K562 (cell line): Measurements from ENCODE around the gene CMBL. TPM values are rescaled to one million over a fixed set of nuclear protein-coding genes. Genes with fewer than 3 reads are reported as not detected.

Experiments
- ATAC-seq: fragments of 200-7000 bp; cut with Tn5 transposase; 3 replicates; pipeline ENCODE4 v1.9.1; 2020; ENCODE audit warnings: moderate library complexity
- BruUV-seq: library from RNA; stranded (reverse); fragments of 400-500 nt; replicated peaks from 2 replicates; lab custom pipeline; 2021; lab: Mats Ljungman, UMichigan
- CTCF ChIA-PET: fragments of 300-600 bp; formaldehyde crosslinking; extraction: SDS; loops from one replicate; lab custom pipeline; 2021; ENCODE audit warnings: low intra/inter-chr PET ratio; lab: Yijun Ruan, JAX
- POLR2A ChIA-PET: fragments of 300-600, 350-650 bp; sonication (Branson Sonifier 250); formaldehyde crosslinking; extraction: SDS; loops from one replicate; lab custom pipeline; 2021; ENCODE audit warnings: antibody characterized with exemption, inconsistent platforms; lab: Yijun Ruan, JAX
- DNase-seq, 4 experiments: peaks; one replicate each; pipeline versions ENCODE4 v3.0.0 to v3.0.0-alpha.2; 2011 to 2018; ENCODE audit warnings: low spot score in 3 of 4, mixed read lengths in 3 of 4; ENCODE audit errors: extremely low read depth in 1 of 4
- FAIRE-seq: peaks from 2 replicates; lab custom pipeline; 2011; peaks lifted over from hg19 to GRCh38; lab: Jason Lieb, UNC
- H2AFZ ChIP-seq: 2 replicates; pipeline ENCODE4 v1.6.0; 2011; ENCODE audit warnings: low read depth, low read length, control low read depth, inconsistent platforms
- H3K27ac ChIP-seq: fragments of 200-600 bp; 3 replicates; pipeline ENCODE4 v1.8.0; 2011; ENCODE audit warnings: low read depth, mild to moderate bottlenecking, control low read depth, inconsistent platforms, low read length, moderate library complexity, mixed read lengths; ENCODE audit errors: extremely low read depth
- H3K27me3 ChIP-seq, 2 experiments: fragments of 300-600 bp in 1 of 2; 2 replicates in 1 of 2; 3 replicates in 1 of 2; pipeline versions ENCODE4 v1.6.0 to v1.8.0; 2011; ENCODE audit warnings: inconsistent platforms in 2 of 2, low read length in 2 of 2, mild to moderate bottlenecking in 1 of 2, mixed read lengths in 1 of 2, moderate library complexity in 1 of 2; ENCODE audit not compliant: control insufficient read depth in 2 of 2, insufficient read depth in 2 of 2
- H3K36me3 ChIP-seq: fragments of 300-600 bp; 3 replicates; pipeline ENCODE4 v1.8.0; 2011; ENCODE audit warnings: mild to moderate bottlenecking, low read length, inconsistent platforms; ENCODE audit not compliant: control insufficient read depth, insufficient read depth
- H3K4me1 ChIP-seq, 2 experiments: fragments of 200-600 bp in 1 of 2; replicated peaks in 1 of 2; 2 replicates in 1 of 2; 3 replicates in 1 of 2; pipeline versions ENCODE4 v1.5.1 to v1.8.0; 2011; ENCODE audit warnings: inconsistent platforms in 2 of 2, low read length in 2 of 2, mild to moderate bottlenecking in 1 of 2, mixed read lengths in 1 of 2, moderate library complexity in 1 of 2; ENCODE audit not compliant: control insufficient read depth in 2 of 2, insufficient read depth in 2 of 2
- H3K4me2 ChIP-seq: 2 replicates; pipeline ENCODE4 v1.6.1; 2011; ENCODE audit warnings: low read length, control low read depth, inconsistent platforms, mixed read lengths; ENCODE audit not compliant: insufficient read depth
- H3K4me3 ChIP-seq: fragments of 200-600 bp; sonication (generic), shearing (Covaris generic); 2 replicates; pipeline ENCODE4 v1.5.1; 2016; ENCODE audit warnings: control low read depth, inconsistent platforms
- H3K79me2 ChIP-seq: fragments of 200-600 bp; 3 replicates; pipeline ENCODE4 v1.8.0; 2011; ENCODE audit warnings: low read length, inconsistent platforms; ENCODE audit not compliant: control insufficient read depth, insufficient read depth
- H3K9ac ChIP-seq, 2 experiments: 2 replicates each; pipeline versions ENCODE4 v1.6.0 to v1.6.1; 2011; ENCODE audit warnings: low read depth in 2 of 2, low read length in 2 of 2, control low read depth in 1 of 2, inconsistent platforms in 1 of 2, mild to moderate bottlenecking in 1 of 2, mixed read lengths in 1 of 2; ENCODE audit not compliant: insufficient read depth in 1 of 2
- H3K9me1 ChIP-seq: one replicate; pipeline ENCODE4 v1.6.0; 2011; ENCODE audit warnings: inconsistent platforms, mild to moderate bottlenecking, low read length, moderate library complexity; ENCODE audit not compliant: control insufficient read depth, insufficient read depth
- H3K9me3 ChIP-seq: replicated peaks from 2 replicates; pipeline ENCODE4 v1.5.1; 2011; ENCODE audit warnings: low read depth, low read length, inconsistent platforms; ENCODE audit not compliant: control insufficient read depth, insufficient read depth
- H4K20me1 ChIP-seq: replicated peaks from 2 replicates; pipeline ENCODE4 v1.6.1; 2011; ENCODE audit warnings: low read length, inconsistent platforms, mixed read lengths; ENCODE audit not compliant: control insufficient read depth, insufficient read depth
- NFRKB ChIP-seq: fragments of 450-650 bp; IDR thresholded peaks from 2 replicates; pipeline ENCODE4 v1.6.1; 2016; ENCODE audit warnings: low read depth
- RFX1 ChIP-seq: fragments of 450-650 bp; IDR thresholded peaks from 2 replicates; pipeline ENCODE4 v1.6.1; 2016; ENCODE audit warnings: mild to moderate bottlenecking, moderate library complexity
- SMARCC2 ChIP-seq: fragments of 450-650 bp; IDR thresholded peaks from 2 replicates; pipeline ENCODE4 v1.6.1; 2017; ENCODE audit warnings: antibody characterized with exemption, moderate library complexity, mild to moderate bottlenecking, low read depth
- ZNF253 ChIP-seq: fragments of 250-450 bp; sonication (Bioruptor Pico); conservative IDR thresholded peaks from 2 replicates; pipeline ENCODE4 v1.6.1; 2021; ENCODE audit warnings: mild to moderate bottlenecking
- WGBS: fragments of 100-300 bp; shearing (Covaris generic); methylation state at CpG from one replicate; pipeline ENCODE4 v1.1.6; 2016; ENCODE audit warnings: low coverage, mixed read lengths; ENCODE audit not compliant: insufficient coverage; ENCODE audit errors: missing lambda C conversion rate; 5-methylcytosine and 5-hydroxymethylcytosine counted together
- in situ Hi-C: fragments of 300-500 bp; cut with MboI; formaldehyde crosslinking; loops from 4 replicates; pipeline ENCODE4 v1.15.0; 2018; ENCODE audit warnings: inconsistent platforms, mixed read lengths
- intact Hi-C: fragments of 100-400 bp; cut with micrococcal nuclease; formaldehyde crosslinking; loops from 2 replicates; pipeline ENCODE4 v1.14.2; 2022
- polyA plus RNA-seq, 8 experiments: library from polyadenylated mRNA; depleted of rRNA in 4 of 8; stranded (reverse) in 5 of 8; unstranded in 3 of 8; fragments of >200 nt; fragmentation: Nextera tagmentation in 2 of 8; fragmentation: Illumina TruSeq in 1 of 8; extraction: Ambion mirVana in 2 of 8; extraction: Trizol in 1 of 8; gene quantifications; 2 replicates each; pipeline versions ENCODE4 v1.2.1 to v1.2.3, GENCODE V29; 2011 to 2014; ENCODE audit warnings: inconsistent platforms in 1 of 8, missing spikeins in 1 of 8
- total RNA-seq, 7 experiments: library from RNA; depleted of rRNA in 6 of 7; stranded (reverse); fragments of >200 nt in 6 of 7; fragmentation: Illumina TruSeq in 2 of 7; extraction: Trizol in 2 of 7; gene quantifications; 2 replicates each; pipeline versions ENCODE4 v1.2.1 to v1.2.3, GENCODE V29; 2011 to 2021; ENCODE audit warnings: low replicate concordance in 1 of 7
- TF ChIP-seq, protein P1 (sequence below): fragments of 250-450 bp; sonication (Bioruptor Pico); IDR thresholded peaks from 2 replicates; pipeline ENCODE4 v1.8.0; 2022; ENCODE audit warnings: moderate library complexity, mild to moderate bottlenecking, inconsistent platforms

CMBL gene
- total and polyA plus RNA-seq, 9 of the 15 experiments (the other 6 are each of a cell fraction or from before 2014, with no cell fraction given) = 22.6 to 192 (median 71.1) TPM

DNA sequence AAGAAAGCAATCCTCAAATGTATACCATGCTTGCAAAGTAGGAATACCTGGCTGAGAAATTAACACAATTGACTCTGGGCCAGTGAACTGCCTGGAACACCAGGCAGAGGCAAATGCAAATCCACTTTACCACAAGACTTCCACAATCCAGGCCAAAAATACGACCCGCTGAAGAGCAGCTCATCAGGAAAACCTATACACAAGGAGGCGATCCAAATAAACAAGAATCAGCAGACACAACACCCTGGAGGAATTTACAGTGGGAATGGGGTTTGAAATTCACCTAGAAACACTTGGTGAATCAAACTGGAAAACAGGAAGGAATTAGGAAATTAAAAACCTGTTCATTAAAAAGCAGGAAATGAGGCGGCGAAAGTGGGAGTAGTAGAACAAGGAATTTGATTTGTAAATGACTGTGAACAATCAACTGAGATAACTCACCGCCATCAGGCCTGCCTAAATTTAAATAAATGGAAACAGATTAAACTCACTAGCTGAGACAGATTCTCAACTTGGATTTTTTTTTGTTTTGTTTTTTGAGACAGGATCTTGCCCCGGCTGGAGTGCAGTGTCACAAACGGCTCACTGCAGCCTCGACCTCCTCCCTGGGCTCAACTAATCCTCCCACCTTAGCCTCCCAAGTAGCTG lies 15.9 kb downstream of the CMBL start:
- ChIA-PET CTCF (no interaction called here), POLR2A (interaction anchor here (1.4 to 1.6 kb wide), 2 partner anchors 15 to 67 kb away, joined by 3 to 4 read pairs; no protein-coding TSS in a partner anchor)
- in situ Hi-C loops = no loop called here
- DNase-seq (no peak), ATAC-seq (no peak), FAIRE-seq (no peak)
- H3K36me3 ChIP-seq = peaks cover 78% of the 10 kb centered on the region
- intact Hi-C loops = loop anchor here (5.0 kb wide), 1 partner anchor 60 kb away; the partner anchor contains the start of gene MARCHF6
- H3K27me3 ChIP-seq = no peaks in the 10 kb centered on the region
- H3K4me3 ChIP-seq = no peak overlapping the region
- H3K9me3 ChIP-seq = peaks cover 4% of the 10 kb centered on the region; the same call in 1 of the 2 replicates
- TF ChIP-seq, protein P1, sequence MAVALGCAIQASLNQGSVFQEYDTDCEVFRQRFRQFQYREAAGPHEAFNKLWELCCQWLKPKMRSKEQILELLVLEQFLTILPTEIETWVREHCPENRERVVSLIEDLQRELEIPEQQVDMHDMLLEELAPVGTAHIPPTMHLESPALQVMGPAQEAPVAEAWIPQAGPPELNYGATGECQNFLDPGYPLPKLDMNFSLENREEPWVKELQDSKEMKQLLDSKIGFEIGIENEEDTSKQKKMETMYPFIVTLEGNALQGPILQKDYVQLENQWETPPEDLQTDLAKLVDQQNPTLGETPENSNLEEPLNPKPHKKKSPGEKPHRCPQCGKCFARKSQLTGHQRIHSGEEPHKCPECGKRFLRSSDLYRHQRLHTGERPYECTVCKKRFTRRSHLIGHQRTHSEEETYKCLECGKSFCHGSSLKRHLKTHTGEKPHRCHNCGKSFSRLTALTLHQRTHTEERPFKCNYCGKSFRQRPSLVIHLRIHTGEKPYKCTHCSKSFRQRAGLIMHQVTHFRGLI (CRISPR knock-in tag) = no peak
- TF ChIP-seq SMARCC2 = no peak
- TF ChIP-seq ZNF253 (CRISPR knock-in tag) = no peak
- TF ChIP-seq NFRKB = no peak
- no peak for TF ChIP-seq RFX1
- peaks cover 51 to 53% of the 10 kb centered on the region in 2 experiments for H3K4me1 ChIP-seq
- H3K9me1 ChIP-seq = no peaks in the 10 kb centered on the region
- no TSS peak for BruUV-seq
- WGBS = 80% methylated on average over 9 of the region's 9 CpGs
- peak overlapping the region; percentile 18; the same call in 1 of the 3 replicates for H3K27ac ChIP-seq
- no peak overlapping the region for H3K9ac ChIP-seq
- H2AFZ ChIP-seq = no peak overlapping the region
- no peak overlapping the region for H3K4me2 ChIP-seq
- no peaks in the 10 kb centered on the region for H4K20me1 ChIP-seq
- H3K79me2 ChIP-seq = peaks cover 69% of the 10 kb centered on the region
